H1 (cell line): ENCODE measurements around the gene DPPA4. TPM values are rescaled to one million over a fixed set of nuclear protein-coding genes. Genes with fewer than 3 reads are reported as not detected.

ENCODE experiments used
- CTCF ChIA-PET: fragments of 300-600 bp; sonication (Branson Sonifier 250); formaldehyde crosslinking; loops from one replicate; lab custom pipeline; 2021; ENCODE audit not compliant: partially characterized antibody; lab: Charles Lee
- POLR2A ChIA-PET: fragments of 300-600 bp; sonication (Branson Sonifier 250); formaldehyde crosslinking; loops from one replicate; lab custom pipeline; 2021; ENCODE audit warnings: inconsistent platforms; ENCODE audit not compliant: partially characterized antibody; lab: Charles Lee
- DNase-seq, 2 experiments: peaks; one replicate each; pipeline versions ENCODE4 v3.0.0 to v3.0.0-alpha.2; 2010 to 2022; ENCODE audit warnings: low spot score in 2 of 2, low read depth in 1 of 2, mixed read lengths in 1 of 2
- FAIRE-seq: peaks from 2 replicates; lab custom pipeline; 2011; peaks lifted over from hg19 to GRCh38; lab: Jason Lieb, UNC
- H2AFZ ChIP-seq: 2 replicates; pipeline ENCODE4 v1.8.1; 2012; ENCODE audit warnings: low read length, inconsistent platforms
- H2AK5ac ChIP-seq: 2 replicates; pipeline ENCODE4 v1.6.1; 2013; ENCODE audit warnings: low read depth, low read length
- H2BK120ac ChIP-seq: replicated peaks from 2 replicates; pipeline ENCODE3; 2013; ENCODE audit warnings: low read depth, low read length, inconsistent platforms
- H2BK12ac ChIP-seq: 2 replicates; pipeline ENCODE4 v1.6.1; 2013; ENCODE audit warnings: low read depth, low read length
- H2BK15ac ChIP-seq: 2 replicates; pipeline ENCODE4 v1.6.1; 2013; ENCODE audit warnings: low read length
- H2BK20ac ChIP-seq: 2 replicates; pipeline ENCODE4 v1.6.1; 2013; ENCODE audit warnings: low read length
- H2BK5ac ChIP-seq: 2 replicates; pipeline ENCODE4 v1.6.1; 2013; ENCODE audit warnings: low read depth, low read length
- H3K14ac ChIP-seq: 2 replicates; pipeline ENCODE4 v1.6.1; 2013; ENCODE audit warnings: inconsistent platforms; ENCODE audit not compliant: insufficient read length
- H3K18ac ChIP-seq: 2 replicates; pipeline ENCODE4 v1.6.1; 2013; ENCODE audit warnings: low read length; ENCODE audit errors: extremely low read depth
- H3K23ac ChIP-seq: 2 replicates; pipeline ENCODE4 v1.6.1; 2013; ENCODE audit warnings: inconsistent platforms; ENCODE audit not compliant: insufficient read length
- H3K23me2 ChIP-seq: 2 replicates; pipeline ENCODE4 v1.6.1; 2013; ENCODE audit warnings: low read depth, low read length
- H3K27ac ChIP-seq: 2 replicates; pipeline ENCODE4 v1.6.1; 2011; ENCODE audit warnings: low read depth, low read length, inconsistent platforms
- H3K27me3 ChIP-seq, 4 experiments: replicated peaks in 1 of 4; 1 replicate in 1 of 4; 2 replicates in 3 of 4; pipeline versions ENCODE4 v1.6.1 to v1.8.1; 2011 to 2013; ENCODE audit warnings: low read length in 3 of 4, mild to moderate bottlenecking in 3 of 4, inconsistent platforms in 2 of 4, mixed read lengths in 2 of 4, moderate library complexity in 1 of 4; ENCODE audit not compliant: control insufficient read depth in 3 of 4, insufficient read depth in 3 of 4; ENCODE audit errors: extremely low read depth in 1 of 4
- H3K36me3 ChIP-seq, 4 experiments: 2 replicates each; pipeline versions ENCODE4 v1.6.1 to v1.8.1; 2011 to 2013; ENCODE audit warnings: mild to moderate bottlenecking in 4 of 4, low read length in 3 of 4, moderate library complexity in 2 of 4, control low read depth in 1 of 4, inconsistent platforms in 1 of 4; ENCODE audit not compliant: insufficient read depth in 4 of 4, control insufficient read depth in 2 of 4
- H3K4ac ChIP-seq: replicated peaks from 2 replicates; pipeline ENCODE3; 2013; ENCODE audit warnings: low read length, low read depth, mixed read lengths, inconsistent platforms; ENCODE audit not compliant: insufficient read length
- H3K4me1 ChIP-seq, 4 experiments: replicated peaks in 1 of 4; 1 replicate in 1 of 4; 2 replicates in 3 of 4; pipeline versions ENCODE4 v1.6.1 to v1.8.1; 2011 to 2013; ENCODE audit warnings: low read length in 3 of 4, inconsistent platforms in 2 of 4, mixed read lengths in 1 of 4; ENCODE audit not compliant: insufficient read depth in 4 of 4, control insufficient read depth in 3 of 4
- H3K4me2 ChIP-seq, 2 experiments: 2 replicates each; pipeline versions ENCODE4 v1.6.1 to v1.8.1; 2011 to 2013; ENCODE audit warnings: low read depth in 2 of 2, low read length in 2 of 2, control low read depth in 1 of 2, inconsistent platforms in 1 of 2, mild to moderate bottlenecking in 1 of 2; ENCODE audit not compliant: insufficient read depth in 1 of 2
- H3K4me3 ChIP-seq, 4 experiments: fragments of 200-600, 300-600 bp in 1 of 4; sonication (generic), shearing (Covaris generic), sonication (Bioruptor Twin) in 1 of 4; 2 replicates each; pipeline versions ENCODE4 v1.5.1 to v1.8.1; 2011 to 2016; ENCODE audit warnings: low read length in 4 of 4, low read depth in 3 of 4, control low read depth in 2 of 4, inconsistent platforms in 2 of 4, mild to moderate bottlenecking in 2 of 4, mixed read lengths in 1 of 4, moderate library complexity in 1 of 4; ENCODE audit not compliant: insufficient read depth in 2 of 4; ENCODE audit errors: extremely low read depth in 1 of 4
- H3K56ac ChIP-seq: replicated peaks from 2 replicates; pipeline ENCODE3; 2013; ENCODE audit warnings: low read depth, mild to moderate bottlenecking, mixed read lengths, low read length, inconsistent platforms; ENCODE audit not compliant: insufficient read length
- H3K79me1 ChIP-seq: 2 replicates; pipeline ENCODE4 v1.6.1; 2013; ENCODE audit warnings: low read depth, low read length, control low read depth
- H3K79me2 ChIP-seq, 2 experiments: 2 replicates each; pipeline versions ENCODE4 v1.6.1 to v1.8.1; 2012 to 2013; ENCODE audit warnings: low read length in 2 of 2, mild to moderate bottlenecking in 2 of 2, inconsistent platforms in 1 of 2; ENCODE audit not compliant: insufficient read depth in 2 of 2, control insufficient read depth in 1 of 2
- H3K9ac ChIP-seq, 4 experiments: replicated peaks in 1 of 4; 1 replicate in 1 of 4; 2 replicates in 3 of 4; pipeline versions ENCODE4 v1.6.1 to v1.8.1; 2011 to 2013; ENCODE audit warnings: low read depth in 3 of 4, low read length in 3 of 4, control low read depth in 2 of 4, mild to moderate bottlenecking in 2 of 4, moderate library complexity in 2 of 4, inconsistent platforms in 1 of 4; ENCODE audit errors: extremely low read depth in 1 of 4
- H3K9me3 ChIP-seq, 2 experiments: 2 replicates each; pipeline versions ENCODE4 v1.6.1 to v1.8.1; 2012 to 2013; ENCODE audit warnings: mild to moderate bottlenecking in 2 of 2, moderate library complexity in 2 of 2, control low read depth in 1 of 2, inconsistent platforms in 1 of 2, low read depth in 1 of 2, low read length in 1 of 2, mixed read lengths in 1 of 2; ENCODE audit not compliant: insufficient read depth in 2 of 2
- H4K20me1 ChIP-seq, 2 experiments: replicated peaks in 1 of 2; 2 replicates each; pipeline versions ENCODE3 to v1.8.1; 2011 to 2013; ENCODE audit warnings: inconsistent platforms in 2 of 2, low read length in 2 of 2, mild to moderate bottlenecking in 1 of 2; ENCODE audit not compliant: insufficient read depth in 2 of 2, control insufficient read depth in 1 of 2
- H4K5ac ChIP-seq: 2 replicates; pipeline ENCODE4 v1.6.1; 2013; ENCODE audit warnings: low read length, low read depth, mixed read lengths, inconsistent platforms; ENCODE audit not compliant: insufficient read length
- H4K8ac ChIP-seq: 2 replicates; pipeline ENCODE4 v1.8.0; 2013; ENCODE audit warnings: mild to moderate bottlenecking, moderate library complexity, low read length, inconsistent platforms; ENCODE audit not compliant: insufficient read depth; ENCODE audit errors: extremely low read depth
- H4K91ac ChIP-seq: replicated peaks from 2 replicates; pipeline ENCODE3; 2013; ENCODE audit warnings: low read length, mixed read lengths, inconsistent platforms; ENCODE audit not compliant: insufficient read length
- JUN ChIP-seq: IDR thresholded peaks from 2 replicates; pipeline ENCODE4 v1.6.1; 2011; ENCODE audit warnings: low read depth, mild to moderate bottlenecking, improper control_type of control experiment, low read length
- polyA plus RNA-seq, 7 experiments: library from polyadenylated mRNA; depleted of rRNA in 3 of 7; stranded (reverse) in 5 of 7; unstranded in 2 of 7; fragments of >200 nt in 5 of 7; fragments of 200-250 nt in 2 of 7; gene quantifications; 1 replicate in 5 of 7; 2 replicates in 1 of 7; 4 replicates in 1 of 7; pipeline versions ENCODE4 v1.2.1 to v1.2.3, GENCODE V29; 2011 to 2013; ENCODE audit warnings: missing spikeins in 2 of 7, mixed read lengths in 2 of 7
- total RNA-seq: library from RNA; stranded (reverse); fragmentation: NEBNext Ultra II Directional; extraction: Animal tissue kit (Norgen Biotek cat#: 25700); gene quantifications from 2 replicates; pipeline ENCODE4 v1.2.1, GENCODE V29; 2021

DPPA4 gene
- total and polyA plus RNA-seq, 2 of the 8 experiments (the other 6 are each of a cell fraction or from before 2014, with no cell fraction given) = 424 to 772 TPM

- Histone ChIP-seq H3K4ac (no peak overlapping the region), H3K79me1 (no peaks in the 10 kb centered on the region; the same call in 1 of the 2 replicates), H2AFZ (no peak overlapping the region), H3K56ac (no peak overlapping the region), H3K14ac (no peak overlapping the region), H2BK12ac (no peak overlapping the region), H3K4me2 (no peak overlapping the region), H3K27ac (no peak overlapping the region), H4K5ac (no peak overlapping the region), H3K4me3 (no peak overlapping the region), H4K91ac (no peak overlapping the region), H3K4me1 (peaks cover 2 to 12% (median 5%) of the 10 kb centered on the region in 4 experiments; a peak in 6 of 7 replicates), H3K36me3 (peaks cover 0 to 56% (median 9%) of the 10 kb centered on the region in 4 experiments; a peak in 4 of 8 replicates), H2BK5ac (no peak overlapping the region), H2BK120ac (no peak overlapping the region), H3K79me2 (peaks cover 0 to 26% of the 10 kb centered on the region in 2 experiments; a peak in 2 of 4 replicates), H3K9ac (no peak overlapping the region), H3K9me3 (no peaks in the 10 kb centered on the region), H4K8ac (no peak overlapping the region), H3K23me2 (no peaks in the 10 kb centered on the region), H3K18ac (no peak overlapping the region), H2AK5ac (no peak overlapping the region), H4K20me1 (no peaks in the 10 kb centered on the region), H2BK20ac (no peak overlapping the region), H2BK15ac (no peak overlapping the region), H3K27me3 (no peaks in the 10 kb centered on the region), H3K23ac (no peak overlapping the region)
- ChIA-PET CTCF (interaction anchor here (1.3 kb wide), 1 partner anchor 13 kb away, joined by 3 read pairs; no protein-coding TSS in a partner anchor), POLR2A (interaction anchor here (8.2 to 16.7 kb wide), 2 partner anchors 8 to 21 kb away, joined by 122 to 402 read pairs; partner anchors contain the start of gene DPPA4)
- FAIRE-seq (no peak), DNase-seq (no peak)
- TF ChIP-seq JUN = no peak
Measured at GRCh38 chr3:109351231-109351630, 13.9 kb upstream of the DPPA4 start.
